ENCODE measurements around the gene HLA-B.

The HLA-B gene

GRCh38 chr6:31395832-31396231 is 38.9 kb upstream of the HLA-B start:
- Histone ChIP-seq H3K4me1 (ENCODE audit: control insufficient read depth, insufficient read depth, low read length) (0 out of 2 replicates have a peak, but pooled peaks cover 2% of the 10 kb centered on the region), H3K4me3 (ENCODE audit: low read depth, low read length) (no peak overlapping the region), H3K36me3 (ENCODE audit: control insufficient read depth in 2 of 2, insufficient read depth in 1 of 2, low read length in 2 of 2) (no peaks in the 10 kb centered on the region), H3K27ac (ENCODE audit: extremely low read depth, low read depth, low read length) (no peak overlapping the region), H3K9me3 (ENCODE audit: control insufficient read depth, insufficient read depth, low read depth, low read length) (no peaks in the 10 kb centered on the region)
- ChIA-PET POLR2A (no interaction called here), CTCF (interaction anchor here (0.7 to 10.0 kb wide), 8 partner anchors 14 to 199 kb away, joined by 3 to 98 read pairs (median 4); no protein-coding TSS in a partner anchor)
- TF ChIP-seq SP2 (tag by site-specific recombination; IDR thresholded peaks at IDR 0.05) (no peak), ZNF112 (tag by site-specific recombination; IDR thresholded peaks at IDR 0.05) (no peak), ZNF449 (tag by site-specific recombination; IDR thresholded peaks at IDR 0.05) (no peak), ZNF48 (tag by site-specific recombination; IDR thresholded peaks at IDR 0.05) (no peak), ZNF202 (tag by site-specific recombination; IDR thresholded peaks at IDR 0.05; ENCODE audit: borderline replicate concordance) (no peak), ZBTB10 (tag by site-specific recombination; IDR thresholded peaks at IDR 0.05) (no peak), ZNF585B (tag by site-specific recombination; IDR thresholded peaks at IDR 0.05) (no peak), PRDM1 (tag by site-specific recombination; IDR thresholded peaks at IDR 0.05) (no peak), ELK4 (IDR thresholded peaks at IDR 0.05; ENCODE audit: borderline replicate concordance, low read depth, low read length) (no peak), ZNF704 (tag by site-specific recombination; IDR thresholded peaks at IDR 0.05) (no peak), REST (tag by site-specific recombination; IDR thresholded peaks at IDR 0.05) (no peak), ZEB2 (tag by site-specific recombination; IDR thresholded peaks at IDR 0.05) (no peak), ZNF324 (tag by site-specific recombination; IDR thresholded peaks at IDR 0.05) (no peak), BCL11B (tag by site-specific recombination; IDR thresholded peaks at IDR 0.05; ENCODE audit: low read depth) (no peak)

- Histone ChIP-seq H3K4me3 (ENCODE audit: low read depth, low read length) (no peak overlapping the region), H3K36me3 (ENCODE audit: control insufficient read depth in 2 of 2, insufficient read depth in 1 of 2, low read length in 2 of 2) (no peaks in the 10 kb centered on the region), H3K9me3 (ENCODE audit: control insufficient read depth, insufficient read depth, low read depth, low read length) (no peaks in the 10 kb centered on the region), H3K27ac (ENCODE audit: extremely low read depth, low read depth, low read length) (no peak overlapping the region), H3K4me1 (ENCODE audit: control insufficient read depth, insufficient read depth, low read length) (0 out of 2 replicates have a peak, but pooled peaks cover 2% of the 10 kb centered on the region)
- no peak for TF ChIP-seq ZSCAN4 (tag by site-specific recombination; IDR thresholded peaks at IDR 0.05)
- TF ChIP-seq ZNF580 (tag by site-specific recombination; IDR thresholded peaks at IDR 0.05): no peak
- no peak for TF ChIP-seq KLF17 (tag by site-specific recombination; IDR thresholded peaks at IDR 0.05)
- CTCF ChIA-PET: interaction anchor here (0.5 to 10.0 kb wide), 8 partner anchors 16 to 1216 kb away, joined by 3 to 98 read pairs (median 3); no protein-coding TSS in a partner anchor
- POLR2A ChIA-PET: no interaction called here
These were observed 37.4 kb upstream of the HLA-B start for GRCh38 chr6:31394381-31394780.

All from HEK293 (cell line).